22Rv1 (cell line): Measurements from ENCODE around the gene RSPH3.
"Not testable (repeated sequence)": the region's sequence is repeated elsewhere in the genome, so short reads cannot be mapped to it uniquely, and the experiment has no call there.

Experiments
- CTCF ChIP-seq: fragments of 450-650 bp; IDR thresholded peaks from 2 replicates; pipeline ENCODE4 v1.5.1; 2017; ENCODE audit warnings: mild to moderate bottlenecking
- ZFX ChIP-seq: fragments of 450-650 bp; IDR thresholded peaks from 2 replicates; pipeline ENCODE4 v1.6.1; 2017; ENCODE audit warnings: antibody characterized with exemption, borderline replicate concordance

- TF ChIP-seq CTCF, ZFX: not testable (repeated sequence)
These were observed 48.0 kb downstream of the RSPH3 start for GRCh38 chr6:158952011-158952410.
